Measurements from ENCODE around the gene F13A1. TPM values are rescaled to one million over a fixed set of nuclear protein-coding genes. Genes with fewer than 3 reads are reported as not detected.

F13A1 gene
- total RNA-seq, 1 donor from 2014 or later: 346 TPM

Small RNAs within 50 kb of the gene (microRNA-seq; reads per million reads assigned to microRNA genes)
- gene MIR5683 (ENCODE audit: borderline number of aligned reads): not detected
- not detected for gene MIR7853 (ENCODE audit: borderline number of aligned reads)

All from mesenteric fat pad (tissue), 1 donor.